Measurements from ENCODE around the gene PRKAB1. TPM values are rescaled to one million over a fixed set of nuclear protein-coding genes. Genes with fewer than 3 reads are reported as not detected.

Gene PRKAB1
- total RNA-seq, 1 donor from 2014 or later = 41.2 TPM

DNA sequence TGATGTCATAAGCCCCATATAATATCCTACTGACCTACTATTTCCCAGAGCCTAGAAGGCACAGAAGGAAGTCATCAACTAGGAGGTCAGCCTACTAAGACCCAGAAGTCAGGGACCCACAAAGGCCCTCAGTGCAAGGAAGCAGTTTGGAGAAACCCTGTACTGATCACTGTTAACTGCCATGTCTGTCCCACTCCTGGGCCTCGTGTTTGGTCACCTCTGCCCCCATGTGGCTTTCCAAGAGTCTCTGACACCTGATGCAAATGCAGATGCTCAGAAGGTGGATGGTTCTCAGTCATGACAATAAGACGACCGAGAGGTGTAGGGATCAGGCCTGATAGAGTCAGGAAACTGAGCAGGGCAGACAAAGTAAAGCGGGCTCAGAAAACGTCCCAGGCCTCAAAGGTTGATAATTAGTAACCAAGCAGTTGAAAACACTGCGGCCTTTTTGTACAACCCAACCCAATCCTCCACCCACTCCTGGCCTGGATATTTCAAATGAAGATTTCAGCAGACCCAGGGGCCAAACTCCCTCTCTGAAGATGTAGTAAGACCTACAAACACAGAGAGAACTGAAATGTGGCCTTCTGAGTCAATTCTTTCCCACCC lies 23.4 kb downstream of the PRKAB1 start:
- Histone ChIP-seq H3K27me3 (no peaks in the 10 kb centered on the region), H3K9me3 (no peaks in the 10 kb centered on the region), H3K4me1 (peaks cover 0 to 3% of the 10 kb centered on the region in 2 donors), H3K27ac (no peak overlapping the region), H3K4me3 (no peak overlapping the region), H3K36me3 (no peaks in the 10 kb centered on the region)
- DNase-seq (ENCODE audit: low spot score in 2 of 2) = no peak
- intact Hi-C loops (cut with DNase I) = no loop called here
- TF ChIP-seq, protein P1, sequence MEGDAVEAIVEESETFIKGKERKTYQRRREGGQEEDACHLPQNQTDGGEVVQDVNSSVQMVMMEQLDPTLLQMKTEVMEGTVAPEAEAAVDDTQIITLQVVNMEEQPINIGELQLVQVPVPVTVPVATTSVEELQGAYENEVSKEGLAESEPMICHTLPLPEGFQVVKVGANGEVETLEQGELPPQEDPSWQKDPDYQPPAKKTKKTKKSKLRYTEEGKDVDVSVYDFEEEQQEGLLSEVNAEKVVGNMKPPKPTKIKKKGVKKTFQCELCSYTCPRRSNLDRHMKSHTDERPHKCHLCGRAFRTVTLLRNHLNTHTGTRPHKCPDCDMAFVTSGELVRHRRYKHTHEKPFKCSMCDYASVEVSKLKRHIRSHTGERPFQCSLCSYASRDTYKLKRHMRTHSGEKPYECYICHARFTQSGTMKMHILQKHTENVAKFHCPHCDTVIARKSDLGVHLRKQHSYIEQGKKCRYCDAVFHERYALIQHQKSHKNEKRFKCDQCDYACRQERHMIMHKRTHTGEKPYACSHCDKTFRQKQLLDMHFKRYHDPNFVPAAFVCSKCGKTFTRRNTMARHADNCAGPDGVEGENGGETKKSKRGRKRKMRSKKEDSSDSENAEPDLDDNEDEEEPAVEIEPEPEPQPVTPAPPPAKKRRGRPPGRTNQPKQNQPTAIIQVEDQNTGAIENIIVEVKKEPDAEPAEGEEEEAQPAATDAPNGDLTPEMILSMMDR (IDR thresholded peaks at IDR 0.05) = no peak

DNA sequence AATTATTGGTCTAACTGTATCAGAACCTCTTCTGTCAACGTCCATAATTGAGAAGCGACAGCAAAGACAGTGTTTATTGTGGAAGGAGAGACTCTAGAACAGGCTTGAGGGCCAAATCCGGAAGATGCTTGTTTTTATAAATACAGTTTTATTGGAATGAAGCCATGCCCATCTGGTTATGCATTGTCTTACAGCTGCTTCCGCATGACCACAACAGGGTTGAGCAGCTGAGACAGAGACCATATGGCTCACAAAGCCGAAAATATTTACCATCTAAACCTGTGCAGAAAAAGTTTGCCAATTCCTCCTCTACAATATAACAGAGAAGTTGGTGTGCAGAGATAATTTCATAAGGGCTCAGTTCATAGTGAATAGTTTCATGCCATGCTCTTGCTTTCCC lies 24.5 kb downstream of the PRKAB1 start:
- TF ChIP-seq, protein P1 (IDR thresholded peaks at IDR 0.05) = no peak
- DNase-seq (ENCODE audit: low spot score in 2 of 2) = no peak
- no peaks in the 10 kb centered on the region for H3K9me3 ChIP-seq
- peaks cover 0 to 3% of the 10 kb centered on the region in 2 donors for H3K4me1 ChIP-seq
- intact Hi-C loops (cut with DNase I) = no loop called here
- no peaks in the 10 kb centered on the region for H3K36me3 ChIP-seq
- no peaks in the 10 kb centered on the region for H3K27me3 ChIP-seq
- peak overlapping the region in 1 of 2 donors; percentile 50 for H3K27ac ChIP-seq
- H3K4me3 ChIP-seq = no peak overlapping the region

DNA sequence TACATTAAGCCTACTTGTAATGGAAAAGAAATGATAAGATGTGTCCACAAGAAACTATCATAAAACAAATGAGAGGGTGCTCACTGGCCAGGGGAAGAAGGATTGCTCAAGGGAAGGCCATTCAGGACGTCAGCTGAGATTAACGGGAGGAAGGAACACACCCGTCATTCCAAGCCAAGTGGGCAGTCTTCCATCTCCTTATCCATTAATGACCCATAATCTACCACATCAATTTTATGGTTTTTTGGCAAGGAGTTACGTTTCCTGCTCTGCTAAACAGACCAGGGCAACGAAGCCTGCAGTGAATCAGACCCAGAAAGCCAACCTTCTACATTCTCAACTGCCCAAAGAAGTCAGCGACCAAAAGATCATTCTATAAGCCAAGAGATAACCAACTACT lies 25.1 kb downstream of the PRKAB1 start:
- DNase-seq (ENCODE audit: low spot score in 2 of 2) = no peak

DNA sequence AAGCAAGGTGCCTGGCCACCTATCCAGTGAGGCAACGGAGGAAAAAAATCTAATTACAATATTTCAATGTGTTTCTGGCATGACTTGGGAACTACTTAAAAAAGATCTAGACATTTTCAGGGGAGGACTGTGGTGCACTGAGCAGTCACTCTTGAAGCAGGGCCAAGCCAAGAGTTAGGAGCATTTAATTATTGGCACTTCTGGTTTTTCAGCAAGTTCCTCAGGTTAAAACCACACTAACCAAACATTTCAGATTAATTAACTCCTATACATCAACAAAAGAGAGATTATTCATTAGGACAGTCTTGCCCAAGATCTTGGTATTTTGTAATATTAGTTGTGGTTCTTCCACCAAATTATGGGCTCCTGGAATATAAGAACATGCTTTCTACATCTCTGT lies 25.6 kb downstream of the PRKAB1 start:
- H3K4me1 ChIP-seq = peaks cover 0 to 3% of the 10 kb centered on the region in 2 donors
- intact Hi-C loops (cut with DNase I) = no loop called here
- no peak for DNase-seq (ENCODE audit: low spot score in 2 of 2)
- no peaks in the 10 kb centered on the region for H3K27me3 ChIP-seq
- no peaks in the 10 kb centered on the region for H3K9me3 ChIP-seq
- peak overlapping the region in 1 of 2 donors; percentile 50 for H3K27ac ChIP-seq
- TF ChIP-seq, protein P1 (IDR thresholded peaks at IDR 0.05) = no peak
- H3K36me3 ChIP-seq = no peaks in the 10 kb centered on the region
- no peak overlapping the region for H3K4me3 ChIP-seq

More for the DNA sequence above, 25.1 kb downstream of the PRKAB1 start:
- no peaks in the 10 kb centered on the region for H3K9me3 ChIP-seq
- intact Hi-C loops (cut with DNase I) = no loop called here
- H3K4me3 ChIP-seq = no peak overlapping the region
- TF ChIP-seq, protein P1 (IDR thresholded peaks at IDR 0.05) = no peak
- H3K27me3 ChIP-seq = no peaks in the 10 kb centered on the region
- H3K4me1 ChIP-seq = peaks cover 0 to 3% of the 10 kb centered on the region in 2 donors
- H3K36me3 ChIP-seq = no peaks in the 10 kb centered on the region
- H3K27ac ChIP-seq = peak overlapping the region in 1 of 2 donors; percentile 50

DNA sequence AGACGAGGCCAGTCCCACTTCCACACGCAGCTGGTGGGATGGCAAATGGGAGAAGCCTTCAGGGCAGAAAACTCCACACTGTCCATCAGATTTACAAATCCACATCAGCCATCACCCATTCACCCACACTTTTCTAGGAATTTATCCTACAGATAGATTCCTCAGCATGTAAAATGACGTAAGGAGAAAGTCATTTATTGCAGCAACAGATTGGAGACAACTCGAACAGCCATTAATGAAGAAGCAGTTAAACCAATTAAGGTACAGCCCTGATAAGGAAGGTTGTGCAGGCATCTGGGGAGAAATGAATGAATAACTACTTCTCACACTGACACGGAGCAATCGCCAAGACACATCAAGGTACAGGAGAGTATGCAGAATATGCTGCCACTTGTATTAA lies 26.2 kb downstream of the PRKAB1 start:
- no peak for DNase-seq (ENCODE audit: low spot score in 2 of 2)
- no peaks in the 10 kb centered on the region for H3K9me3 ChIP-seq
- intact Hi-C loops (cut with DNase I) = no loop called here
- H3K27ac ChIP-seq = no peak overlapping the region
- no peaks in the 10 kb centered on the region for H3K36me3 ChIP-seq
- peaks cover 0 to 3% of the 10 kb centered on the region in 2 donors for H3K4me1 ChIP-seq
- no peaks in the 10 kb centered on the region for H3K27me3 ChIP-seq
- TF ChIP-seq, protein P1 (IDR thresholded peaks at IDR 0.05) = no peak
- no peak overlapping the region for H3K4me3 ChIP-seq

All from ascending aorta (tissue), 2 donors.